Astrocyte (in vitro differentiated cells and primary cell): ENCODE measurements around the gene SELENOK. TPM values are rescaled to one million over a fixed set of nuclear protein-coding genes. Genes with fewer than 3 reads are reported as not detected.

ENCODE experiments used
- DNase-seq: peaks from one replicate; pipeline ENCODE4 v3.0.0-alpha.2; 2010; ENCODE audit warnings: low read depth
- FAIRE-seq: peaks from 2 replicates; lab custom pipeline; 2011; peaks lifted over from hg19 to GRCh38; lab: Jason Lieb, UNC
- H2AFZ ChIP-seq: 2 replicates; pipeline ENCODE4 v1.6.0; 2012; ENCODE audit warnings: low read depth, low read length, inconsistent platforms
- H3K27ac ChIP-seq: 2 replicates; pipeline ENCODE4 v1.5.1; 2011; ENCODE audit warnings: low read depth, low read length, inconsistent platforms
- H3K27me3 ChIP-seq: 2 replicates; pipeline ENCODE4 v1.6.0; 2011; ENCODE audit warnings: low read length, inconsistent platforms; ENCODE audit not compliant: insufficient read depth
- H3K36me3 ChIP-seq: 2 replicates; pipeline ENCODE4 v1.5.1; 2011; ENCODE audit warnings: low read length, inconsistent platforms; ENCODE audit not compliant: insufficient read depth
- H3K4me1 ChIP-seq: 2 replicates; pipeline ENCODE4 v1.5.1; 2011; ENCODE audit warnings: low read length, inconsistent platforms; ENCODE audit not compliant: insufficient read depth
- H3K4me2 ChIP-seq: 2 replicates; pipeline ENCODE4 v1.6.0; 2012; ENCODE audit warnings: low read length, inconsistent platforms
- H3K4me3 ChIP-seq: 2 replicates; pipeline ENCODE4 v1.5.1; 2011; ENCODE audit warnings: low read depth, mild to moderate bottlenecking, low read length, inconsistent platforms; ENCODE audit not compliant: insufficient read depth
- H3K79me2 ChIP-seq: 2 replicates; pipeline ENCODE4 v1.6.0; 2012; ENCODE audit warnings: mild to moderate bottlenecking, low read length, inconsistent platforms; ENCODE audit not compliant: insufficient read depth
- H3K9ac ChIP-seq: 2 replicates; pipeline ENCODE4 v1.6.0; 2012; ENCODE audit warnings: mild to moderate bottlenecking, low read length, inconsistent platforms
- H3K9me3 ChIP-seq: 2 replicates; pipeline ENCODE4 v1.5.1; 2012; ENCODE audit warnings: low read depth, mild to moderate bottlenecking, low read length, inconsistent platforms; ENCODE audit not compliant: insufficient read depth
- H4K20me1 ChIP-seq: 2 replicates; pipeline ENCODE4 v1.6.0; 2012; ENCODE audit warnings: low read length, inconsistent platforms; ENCODE audit not compliant: insufficient read depth
- H3K27ac Mint-ChIP-seq: one replicate; pipeline ENCODE4 v1.8.0; 2021; ENCODE audit warnings: mild to moderate bottlenecking, mixed read lengths; ENCODE audit not compliant: unreplicated experiment
- H3K27me3 Mint-ChIP-seq: one replicate; pipeline ENCODE4 v1.8.0; 2021; ENCODE audit warnings: low read depth, mixed read lengths; ENCODE audit not compliant: unreplicated experiment
- H3K36me3 Mint-ChIP-seq: one replicate; pipeline ENCODE4 v1.8.0; 2021; ENCODE audit warnings: low read depth, mixed read lengths; ENCODE audit not compliant: unreplicated experiment
- H3K4me1 Mint-ChIP-seq: one replicate; pipeline ENCODE4 v1.8.0; 2021; ENCODE audit warnings: low read depth, mixed read lengths; ENCODE audit not compliant: unreplicated experiment
- H3K4me3 Mint-ChIP-seq: one replicate; pipeline ENCODE4 v1.8.0; 2021; ENCODE audit warnings: mild to moderate bottlenecking, moderate library complexity, mixed read lengths; ENCODE audit not compliant: unreplicated experiment
- H3K9me3 Mint-ChIP-seq: one replicate; pipeline ENCODE4 v1.8.0; 2021; ENCODE audit warnings: mild to moderate bottlenecking, mixed read lengths; ENCODE audit not compliant: unreplicated experiment
- CTCF ChIP-seq: IDR thresholded peaks from 2 replicates; pipeline ENCODE4 v1.5.1; 2011; ENCODE audit warnings: low read depth, mild to moderate bottlenecking, inconsistent platforms, low read length, moderate library complexity; ENCODE audit not compliant: insufficient read depth
- EZH2 ChIP-seq: IDR thresholded peaks from 2 replicates; pipeline ENCODE4 v1.6.1; 2012; ENCODE audit warnings: mild to moderate bottlenecking, low read length, inconsistent platforms; ENCODE audit not compliant: insufficient read depth
- total RNA-seq: library from RNA; stranded (reverse); gene quantifications from 2 replicates; pipeline ENCODE4 v1.2.1, GENCODE V29; 2021

Gene SELENOK
- total RNA-seq, 1 donor from 2014 or later: 43.7 TPM

- no peak for DNase-seq
- H3K4me1 ChIP-seq: peaks cover 8% of the 10 kb centered on the region
- H3K27me3 ChIP-seq: peaks cover 22% of the 10 kb centered on the region
- peaks cover 2% of the 10 kb centered on the region for H3K4me1 Mint-ChIP-seq
- no peaks in the 10 kb centered on the region for H3K36me3 ChIP-seq
- H3K4me3 Mint-ChIP-seq: no peak overlapping the region
- no peaks in the 10 kb centered on the region for H4K20me1 ChIP-seq
- H3K27ac Mint-ChIP-seq: no peak overlapping the region
- no peaks in the 10 kb centered on the region for H3K9me3 ChIP-seq
- no peak overlapping the region for H3K4me3 ChIP-seq
- H3K27me3 Mint-ChIP-seq: peaks cover 29% of the 10 kb centered on the region
- FAIRE-seq: no peak
- no peak overlapping the region for H3K9ac ChIP-seq
- no peak overlapping the region for H2AFZ ChIP-seq
- H3K36me3 Mint-ChIP-seq: no peaks in the 10 kb centered on the region
- H3K79me2 ChIP-seq: no peaks in the 10 kb centered on the region
- peaks cover 2% of the 10 kb centered on the region for H3K9me3 Mint-ChIP-seq
- TF ChIP-seq EZH2: no peak
- no peak for TF ChIP-seq CTCF
- no peak overlapping the region for H3K27ac ChIP-seq
- no peak overlapping the region for H3K4me2 ChIP-seq
These were observed 48.2 kb downstream of the SELENOK start for GRCh38 chr3:53843195-53844177.

- Histone ChIP-seq H4K20me1 (no peaks in the 10 kb centered on the region), H3K4me2 (no peak overlapping the region), H3K27me3 (peaks cover 13% of the 10 kb centered on the region), H3K79me2 (no peaks in the 10 kb centered on the region), H3K9me3 (no peaks in the 10 kb centered on the region), H3K4me3 (no peak overlapping the region), H2AFZ (no peak overlapping the region), H3K4me1 (peaks cover 8% of the 10 kb centered on the region), H3K9ac (no peak overlapping the region), H3K36me3 (no peaks in the 10 kb centered on the region), H3K27ac (no peak overlapping the region)
- peak; percentile 31 for DNase-seq
- H3K36me3 Mint-ChIP-seq: no peaks in the 10 kb centered on the region
- H3K9me3 Mint-ChIP-seq: peaks cover 2% of the 10 kb centered on the region
- H3K27me3 Mint-ChIP-seq: peaks cover 23% of the 10 kb centered on the region
- no peak for FAIRE-seq
- TF ChIP-seq EZH2 (no peak), CTCF (peak; percentile 8)
- H3K4me3 Mint-ChIP-seq: no peak overlapping the region
- H3K27ac Mint-ChIP-seq: no peak overlapping the region
- H3K4me1 Mint-ChIP-seq: peaks cover 2% of the 10 kb centered on the region
These were observed 49.0 kb downstream of the SELENOK start for GRCh38 chr3:53842436-53843194.
